Lower leg skin (tissue), 3 donors: ENCODE measurements around the gene MROH9.

ENCODE experiments used
- POLR2A ChIP-seq, 2 donors: fragments of 450-650 bp; IDR thresholded peaks; one replicate each; pipeline ENCODE4 v1.6.1; 2016 to 2017; ENCODE audit warnings: antibody characterized with exemption in 2 of 2, mild to moderate bottlenecking in 1 of 2, moderate library complexity in 1 of 2
- TF ChIP-seq, protein P1 (sequence below), 3 donors: fragments of 450-650 bp; IDR thresholded peaks; one replicate each; pipeline ENCODE4 v1.5.1; 2016; ENCODE audit warnings: antibody characterized with exemption in 3 of 3, mild to moderate bottlenecking in 3 of 3, moderate library complexity in 2 of 3

DNA sequence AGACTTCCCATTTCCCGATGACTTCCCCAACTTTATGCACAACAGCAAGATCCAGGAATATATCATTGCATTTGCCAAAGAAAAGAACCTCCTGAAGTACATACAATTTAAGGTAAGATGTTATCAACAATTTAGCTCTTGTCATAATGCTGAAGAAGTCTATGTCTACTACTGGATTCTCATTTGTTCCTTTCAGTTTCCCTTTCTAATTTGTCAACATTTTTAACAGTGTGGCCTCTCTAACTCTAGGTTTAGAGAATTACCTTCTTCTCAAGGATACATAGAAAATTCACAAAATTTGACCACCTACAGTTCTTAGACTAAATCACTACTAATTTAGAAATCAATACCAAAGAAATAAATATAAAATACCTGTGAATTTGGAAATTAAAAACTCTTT, 168.5 kb downstream of the MROH9 start:
- TF ChIP-seq, protein P1, sequence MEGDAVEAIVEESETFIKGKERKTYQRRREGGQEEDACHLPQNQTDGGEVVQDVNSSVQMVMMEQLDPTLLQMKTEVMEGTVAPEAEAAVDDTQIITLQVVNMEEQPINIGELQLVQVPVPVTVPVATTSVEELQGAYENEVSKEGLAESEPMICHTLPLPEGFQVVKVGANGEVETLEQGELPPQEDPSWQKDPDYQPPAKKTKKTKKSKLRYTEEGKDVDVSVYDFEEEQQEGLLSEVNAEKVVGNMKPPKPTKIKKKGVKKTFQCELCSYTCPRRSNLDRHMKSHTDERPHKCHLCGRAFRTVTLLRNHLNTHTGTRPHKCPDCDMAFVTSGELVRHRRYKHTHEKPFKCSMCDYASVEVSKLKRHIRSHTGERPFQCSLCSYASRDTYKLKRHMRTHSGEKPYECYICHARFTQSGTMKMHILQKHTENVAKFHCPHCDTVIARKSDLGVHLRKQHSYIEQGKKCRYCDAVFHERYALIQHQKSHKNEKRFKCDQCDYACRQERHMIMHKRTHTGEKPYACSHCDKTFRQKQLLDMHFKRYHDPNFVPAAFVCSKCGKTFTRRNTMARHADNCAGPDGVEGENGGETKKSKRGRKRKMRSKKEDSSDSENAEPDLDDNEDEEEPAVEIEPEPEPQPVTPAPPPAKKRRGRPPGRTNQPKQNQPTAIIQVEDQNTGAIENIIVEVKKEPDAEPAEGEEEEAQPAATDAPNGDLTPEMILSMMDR (IDR thresholded peaks at IDR 0.05), result no peak
- no peak for TF ChIP-seq POLR2A (IDR thresholded peaks at IDR 0.05)
